Mammary epithelial cell (primary cell): ENCODE results near the gene OLFM1.

Source experiments
- CTCF ChIP-seq, 2 donors: IDR thresholded peaks in 1 of 2; conservative IDR thresholded peaks in 1 of 2; 2 replicates each; pipeline ENCODE4 v1.5.1; 2011 to 2012; ENCODE audit warnings: inconsistent platforms in 2 of 2, low read length in 2 of 2, mild to moderate bottlenecking in 2 of 2, control low read depth in 1 of 2, low read depth in 1 of 2; ENCODE audit not compliant: insufficient read depth in 1 of 2; ENCODE audit errors: extremely low read depth in 1 of 2
- EZH2 ChIP-seq: IDR thresholded peaks from 2 replicates; pipeline ENCODE4 v1.6.1; 2012; ENCODE audit warnings: low read length, inconsistent platforms, borderline replicate concordance

- TF ChIP-seq CTCF (conservative IDR thresholded peaks at IDR 0.05 in 1 of 2, IDR thresholded peaks at IDR 0.05 in 1 of 2; ENCODE audit: extremely low read depth in 1 of 2, insufficient read depth in 1 of 2, low read depth in 1 of 2, low read length in 2 of 2) (no peak), EZH2 (no peak)
Measured at GRCh38 chr9:135151757-135152613, 64.5 kb downstream of the OLFM1 start.
